GM21367 (cell line): ENCODE data around the gene NUFIP1.
"Not testable (repeated sequence)": the region's sequence is repeated elsewhere in the genome, so short reads cannot be mapped to it uniquely, and the experiment has no call there.

Source experiments
- ATAC-seq: cut with Tn5 transposase; IDR thresholded peaks from one replicate; pipeline ENCODE4 v1.9.1; 2021; ENCODE audit not compliant: unreplicated experiment

Gene NUFIP1

GRCh38 chr13:44969551-44970484 lies 19.5 kb downstream of the NUFIP1 start:
- ATAC-seq = no peak

GRCh38 chr13:44968434-44968815 lies 20.8 kb downstream of the NUFIP1 start:
- ATAC-seq = no peak

- ATAC-seq = no peak
Measured at GRCh38 chr13:44967704-44968433, 21.4 kb downstream of the NUFIP1 start.

GRCh38 chr13:44961997-44962396 lies 27.3 kb downstream of the NUFIP1 start:
- no peak for ATAC-seq

GRCh38 chr13:44955406-44955805 lies 33.9 kb downstream of the NUFIP1 start:
- no peak for ATAC-seq

GRCh38 chr13:44954224-44954623 lies 35.0 kb downstream of the NUFIP1 start:
- no peak for ATAC-seq

GRCh38 chr13:44952671-44953070 lies 36.6 kb downstream of the NUFIP1 start:
- ATAC-seq = no peak

GRCh38 chr13:44951184-44951583 lies 38.1 kb downstream of the NUFIP1 start:
- no peak for ATAC-seq

GRCh38 chr13:44943411-44943810 lies 45.9 kb downstream of the NUFIP1 start:
- not testable (repeated sequence) for ATAC-seq

- ATAC-seq = no peak
Measured at GRCh38 chr13:44938854-44939253, 50.4 kb downstream of the NUFIP1 start.

- no peak for ATAC-seq
Measured at GRCh38 chr13:44936246-44936645, 53.0 kb downstream of the NUFIP1 start.

GRCh38 chr13:44934724-44935123 lies 54.5 kb downstream of the NUFIP1 start:
- no peak for ATAC-seq

GRCh38 chr13:44932850-44933251 lies 56.4 kb downstream of the NUFIP1 start:
- no peak for ATAC-seq

- ATAC-seq = no peak
Measured at GRCh38 chr13:44932171-44932849, 57.0 kb downstream of the NUFIP1 start.

- ATAC-seq = no peak
Measured at GRCh38 chr13:44930963-44931623, 58.2 kb downstream of the NUFIP1 start.

GRCh38 chr13:44930280-44930679 lies 59.0 kb downstream of the NUFIP1 start:
- no peak for ATAC-seq

- ATAC-seq = no peak
Measured at GRCh38 chr13:44929692-44930091, 59.6 kb downstream of the NUFIP1 start.

GRCh38 chr13:44927968-44928367 lies 61.3 kb downstream of the NUFIP1 start:
- ATAC-seq = no peak

GRCh38 chr13:44921931-44922758 lies 67.1 kb downstream of the NUFIP1 start:
- ATAC-seq = no peak

- ATAC-seq = no peak
Measured at GRCh38 chr13:44921246-44921877, 67.9 kb downstream of the NUFIP1 start.
